ENCODE data around the gene TENM3.

DNA sequence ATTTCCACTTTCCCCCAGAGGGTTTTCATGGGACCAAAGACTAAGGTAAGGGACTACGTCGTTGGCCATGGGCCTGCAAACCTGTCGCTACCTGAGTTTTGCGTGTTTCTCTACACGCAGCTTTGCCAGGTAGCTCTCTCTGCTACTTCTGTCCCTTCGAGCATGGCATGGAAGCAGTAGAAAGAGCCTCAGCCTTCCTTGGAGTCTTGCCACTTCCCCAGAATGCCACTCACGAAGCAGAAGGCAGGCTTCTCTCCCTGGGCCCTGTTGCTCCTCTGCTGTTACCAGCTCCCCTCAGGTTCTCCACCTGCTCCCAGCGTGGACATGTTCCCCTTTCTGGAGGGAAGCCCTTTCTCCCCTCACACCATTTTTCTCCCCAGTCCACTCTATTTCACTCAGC, 381.1 kb downstream of the TENM3 start:
- TF ChIP-seq, protein P1, sequence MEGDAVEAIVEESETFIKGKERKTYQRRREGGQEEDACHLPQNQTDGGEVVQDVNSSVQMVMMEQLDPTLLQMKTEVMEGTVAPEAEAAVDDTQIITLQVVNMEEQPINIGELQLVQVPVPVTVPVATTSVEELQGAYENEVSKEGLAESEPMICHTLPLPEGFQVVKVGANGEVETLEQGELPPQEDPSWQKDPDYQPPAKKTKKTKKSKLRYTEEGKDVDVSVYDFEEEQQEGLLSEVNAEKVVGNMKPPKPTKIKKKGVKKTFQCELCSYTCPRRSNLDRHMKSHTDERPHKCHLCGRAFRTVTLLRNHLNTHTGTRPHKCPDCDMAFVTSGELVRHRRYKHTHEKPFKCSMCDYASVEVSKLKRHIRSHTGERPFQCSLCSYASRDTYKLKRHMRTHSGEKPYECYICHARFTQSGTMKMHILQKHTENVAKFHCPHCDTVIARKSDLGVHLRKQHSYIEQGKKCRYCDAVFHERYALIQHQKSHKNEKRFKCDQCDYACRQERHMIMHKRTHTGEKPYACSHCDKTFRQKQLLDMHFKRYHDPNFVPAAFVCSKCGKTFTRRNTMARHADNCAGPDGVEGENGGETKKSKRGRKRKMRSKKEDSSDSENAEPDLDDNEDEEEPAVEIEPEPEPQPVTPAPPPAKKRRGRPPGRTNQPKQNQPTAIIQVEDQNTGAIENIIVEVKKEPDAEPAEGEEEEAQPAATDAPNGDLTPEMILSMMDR (IDR thresholded peaks at IDR 0.05): no peak
- TF ChIP-seq ZFX (IDR thresholded peaks at IDR 0.05; ENCODE audit: borderline replicate concordance): no peak
